GM23248 (cell line): ENCODE measurements around the gene SMAD5.

Experiments
- EZH2 ChIP-seq: fragments of 200-600 bp; sonication (generic); IDR thresholded peaks from 2 replicates; pipeline ENCODE4 v1.6.1; 2018; ENCODE audit warnings: antibody characterized with exemption, mild to moderate bottlenecking; ENCODE audit not compliant: insufficient read depth, poor library complexity, severe bottlenecking
- EZH2phosphoT487 ChIP-seq: fragments of 200-600 bp; sonication (generic); IDR thresholded peaks from 2 replicates; pipeline ENCODE4 v1.6.1; 2018; ENCODE audit warnings: antibody characterized with exemption, moderate library complexity, mild to moderate bottlenecking, low read depth; ENCODE audit not compliant: insufficient read depth

GRCh38 chr5:136104306-136104965 lies 28.2 kb upstream of the SMAD5 start:
- TF ChIP-seq EZH2 = no peak
- no peak for TF ChIP-seq EZH2phosphoT487
